ENCODE results near the gene KLHL26. TPM values are rescaled to one million over a fixed set of nuclear protein-coding genes. Genes with fewer than 3 reads are reported as not detected.

The KLHL26 gene
- polyA plus RNA-seq, 1 donor from 2014 or later: 4.7 TPM

- Histone ChIP-seq H3K9me3 (ENCODE audit: low read length) (no peaks in the 10 kb centered on the region), H3K9ac (ENCODE audit: low read length) (peak within 1 kb of the TSS; percentile 93), H3K4me3 (ENCODE audit: low read length) (peak within 1 kb of the TSS; percentile 86), H3K27ac (ENCODE audit: low read length) (peak within 1 kb of the TSS; percentile 64), H3K27me3 (ENCODE audit: insufficient read depth, low read depth, low read length) (peaks cover 47% of the 10 kb centered on the region), H3K9me2 (ENCODE audit: insufficient read depth, low read length) (no peaks in the 10 kb centered on the region), H3K4me2 (ENCODE audit: low read length) (peak within 1 kb of the TSS; percentile 97), H2AFZ (ENCODE audit: low read depth, low read length) (peak within 1 kb of the TSS; percentile 80), H4K20me1 (ENCODE audit: insufficient read depth) (no peaks in the 10 kb centered on the region), H3K79me2 (replicated peaks; ENCODE audit: insufficient read depth, low read length) (no peaks in the 10 kb centered on the region), H3K36me3 (ENCODE audit: insufficient read depth, low read length) (no peaks in the 10 kb centered on the region), H3F3A (ENCODE audit: insufficient read depth, low read length, poor library complexity, severe bottlenecking) (no peaks in the 10 kb centered on the region)
- no peak for TF ChIP-seq EZH2 (IDR thresholded peaks at IDR 0.05; ENCODE audit: borderline replicate concordance, insufficient read depth, low read length, poor library complexity, severe bottlenecking)
- no peak for TF ChIP-seq REST (IDR thresholded peaks at IDR 0.05; ENCODE audit: borderline replicate concordance)
- peak; percentile 61 for TF ChIP-seq SMC3 (conservative IDR thresholded peaks at IDR 0.05; ENCODE audit: poor library complexity)
- TF ChIP-seq CTCF (IDR thresholded peaks at IDR 0.05; ENCODE audit: poor library complexity, severe bottlenecking): peak; percentile 18
- TF ChIP-seq MXI1 (conservative IDR thresholded peaks at IDR 0.05; ENCODE audit: poor library complexity, severe bottlenecking): peak; percentile 73
- TF ChIP-seq POLR2AphosphoS5 (IDR thresholded peaks at IDR 0.05): peak; percentile 84
- TF ChIP-seq RAD21 (conservative IDR thresholded peaks at IDR 0.05): peak; percentile 54
- peak; percentile 48 for TF ChIP-seq EP300 (conservative IDR thresholded peaks at IDR 0.05; ENCODE audit: poor library complexity, severe bottlenecking)
- TF ChIP-seq TAF1 (IDR thresholded peaks at IDR 0.05; ENCODE audit: low read depth): no peak
These were observed 23.8 kb upstream of the KLHL26 start, which contains the start of gene TMEM59L for GRCh38 chr19:18612772-18613588. TMEM59L (plus strand) TSS chr19:18612870; CDS start chr19:18612959, 89 bp downstream.

DNA sequence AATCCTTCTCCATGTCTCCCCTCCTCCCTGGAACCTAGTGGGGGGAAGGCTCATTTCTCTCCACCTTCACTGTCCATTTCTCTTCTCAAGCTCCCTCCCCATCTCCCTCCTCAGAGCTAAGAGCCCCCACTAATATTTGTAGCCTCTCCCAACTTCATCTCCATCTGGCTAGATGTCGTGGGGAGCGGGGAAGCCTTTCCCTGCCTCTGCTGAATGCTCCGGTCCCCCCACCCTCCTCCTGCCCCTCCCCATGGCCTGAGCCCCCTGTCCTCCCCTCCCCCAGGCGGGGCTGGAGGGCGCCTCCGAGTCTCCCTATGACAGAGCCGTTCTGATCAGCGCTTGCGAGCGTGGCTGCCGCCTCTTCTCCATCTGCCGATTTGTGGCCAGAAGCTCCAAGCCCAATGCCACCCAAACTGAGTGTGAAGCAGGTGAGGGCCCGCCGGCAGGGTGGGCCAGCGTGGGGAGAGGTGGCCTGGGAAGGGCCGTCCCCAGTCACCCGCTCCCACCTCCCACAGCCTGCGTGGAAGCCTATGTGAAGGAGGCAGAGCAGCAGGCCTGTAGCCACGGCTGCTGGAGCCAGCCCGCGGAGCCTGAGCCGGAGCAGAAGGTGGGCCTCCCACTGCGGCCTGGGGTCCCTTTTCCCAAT is 23.1 kb upstream of the KLHL26 start:
- peak overlapping the region; percentile 86 for H3K4me3 ChIP-seq (ENCODE audit: low read length)
- H2AFZ ChIP-seq (ENCODE audit: low read depth, low read length): no peak overlapping the region
- H3K9me2 ChIP-seq (ENCODE audit: insufficient read depth, low read length): no peaks in the 10 kb centered on the region
- no peaks in the 10 kb centered on the region for H3K9me3 ChIP-seq (ENCODE audit: low read length)
- H3F3A ChIP-seq (ENCODE audit: insufficient read depth, low read length, poor library complexity, severe bottlenecking): no peaks in the 10 kb centered on the region
- peak overlapping the region; percentile 55 for H3K4me2 ChIP-seq (ENCODE audit: low read length)
- TF ChIP-seq POLR2AphosphoS5 (IDR thresholded peaks at IDR 0.05) (no peak), TAF1 (IDR thresholded peaks at IDR 0.05; ENCODE audit: low read depth) (no peak)
- H4K20me1 ChIP-seq (ENCODE audit: insufficient read depth): no peaks in the 10 kb centered on the region
- peaks cover 40% of the 10 kb centered on the region for H3K27me3 ChIP-seq (ENCODE audit: insufficient read depth, low read depth, low read length)
- no peaks in the 10 kb centered on the region for H3K36me3 ChIP-seq (ENCODE audit: insufficient read depth, low read length)
- H3K27ac ChIP-seq (ENCODE audit: low read length): peak overlapping the region; percentile 64
- peak overlapping the region; percentile 93 for H3K9ac ChIP-seq (ENCODE audit: low read length)
- H3K79me2 ChIP-seq (replicated peaks; ENCODE audit: insufficient read depth, low read length): no peaks in the 10 kb centered on the region

Measured in neural cell (in vitro differentiated cells).